Measurements from ENCODE around the gene CENATAC.

Gene CENATAC

GRCh38 chr11:119046489-119046888 lies 48.6 kb downstream of the CENATAC start:
- no peaks in the 10 kb centered on the region for H3F3A ChIP-seq (ENCODE audit: low read depth)
- H3K9ac ChIP-seq (ENCODE audit: low read depth, low read length, poor library complexity, severe bottlenecking), result no peak overlapping the region
- H3K79me2 ChIP-seq (ENCODE audit: insufficient read depth, low read length), result 0 out of 2 replicates have a peak, but pooled peaks cover under 1% of the 10 kb centered on the region
- H3K27me3 ChIP-seq (ENCODE audit: insufficient read depth, low read length, poor library complexity, severe bottlenecking), result no peaks in the 10 kb centered on the region
- no peak overlapping the region for H3K4me3 ChIP-seq (ENCODE audit: low read length, poor library complexity, severe bottlenecking)
- peaks cover 70% of the 10 kb centered on the region; the same call in 1 of the 2 replicates for H3K36me3 ChIP-seq (ENCODE audit: insufficient read depth, low read length)
- H3K9me2 ChIP-seq (replicated peaks; ENCODE audit: low read depth, low read length), result no peaks in the 10 kb centered on the region
- H4K20me1 ChIP-seq (ENCODE audit: insufficient read depth, low read length, poor library complexity, severe bottlenecking), result peaks cover 3% of the 10 kb centered on the region
- H3K4me1 ChIP-seq (ENCODE audit: insufficient read depth, low read length, poor library complexity, severe bottlenecking), result no peaks in the 10 kb centered on the region
- H3K4me2 ChIP-seq (ENCODE audit: low read depth, low read length, poor library complexity, severe bottlenecking), result no peak overlapping the region
- TF ChIP-seq EZH2phosphoT487 (IDR thresholded peaks at IDR 0.05; ENCODE audit: borderline replicate concordance) (no peak), CTCF (conservative IDR thresholded peaks at IDR 0.05; ENCODE audit: low read length) (no peak)
- H2AFZ ChIP-seq (ENCODE audit: low read length), result no peak overlapping the region
- H3K9me3 ChIP-seq (ENCODE audit: insufficient read depth, low read depth, low read length), result no peaks in the 10 kb centered on the region

DNA sequence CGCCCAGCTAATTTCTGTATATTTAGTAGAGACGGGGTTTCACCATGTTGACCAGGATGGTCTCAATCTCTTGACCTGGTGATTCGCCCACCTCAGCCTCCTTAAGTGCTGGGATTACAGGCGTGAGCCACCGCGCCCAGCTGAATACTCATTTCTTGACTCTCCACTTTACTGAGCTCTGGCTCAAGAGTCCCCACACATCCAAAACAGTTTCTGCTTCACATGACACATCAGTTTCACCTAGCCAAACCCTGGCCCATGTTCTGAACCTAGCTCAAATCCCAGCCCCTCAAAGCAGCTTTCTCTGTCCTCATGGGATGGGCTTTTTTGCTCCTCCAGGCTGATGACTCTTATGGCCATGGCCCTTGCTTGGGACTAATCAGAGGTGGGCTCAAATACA lies 49.3 kb downstream of the CENATAC start:
- Histone ChIP-seq H3F3A (ENCODE audit: low read depth) (no peaks in the 10 kb centered on the region), H3K79me2 (ENCODE audit: insufficient read depth, low read length) (peaks cover 8% of the 10 kb centered on the region; the same call in 1 of the 2 replicates), H4K20me1 (ENCODE audit: insufficient read depth, low read length, poor library complexity, severe bottlenecking) (peaks cover 3% of the 10 kb centered on the region), H3K4me2 (ENCODE audit: low read depth, low read length, poor library complexity, severe bottlenecking) (no peak overlapping the region), H2AFZ (ENCODE audit: low read length) (no peak overlapping the region), H3K4me1 (ENCODE audit: insufficient read depth, low read length, poor library complexity, severe bottlenecking) (no peaks in the 10 kb centered on the region), H3K4me3 (ENCODE audit: low read length, poor library complexity, severe bottlenecking) (no peak overlapping the region), H3K36me3 (ENCODE audit: insufficient read depth, low read length) (peaks cover 77% of the 10 kb centered on the region), H3K9ac (ENCODE audit: low read depth, low read length, poor library complexity, severe bottlenecking) (no peak overlapping the region), H3K9me2 (replicated peaks; ENCODE audit: low read depth, low read length) (no peaks in the 10 kb centered on the region), H3K9me3 (ENCODE audit: insufficient read depth, low read depth, low read length) (no peaks in the 10 kb centered on the region), H3K27me3 (ENCODE audit: insufficient read depth, low read length, poor library complexity, severe bottlenecking) (no peaks in the 10 kb centered on the region)
- TF ChIP-seq EZH2phosphoT487 (IDR thresholded peaks at IDR 0.05; ENCODE audit: borderline replicate concordance) (no peak), CTCF (conservative IDR thresholded peaks at IDR 0.05; ENCODE audit: low read length) (no peak)

GRCh38 chr11:119048644-119049043 lies 50.7 kb downstream of the CENATAC start:
- H3K79me2 ChIP-seq (ENCODE audit: insufficient read depth, low read length), result peaks cover 21% of the 10 kb centered on the region
- no peaks in the 10 kb centered on the region for H3K27me3 ChIP-seq (ENCODE audit: insufficient read depth, low read length, poor library complexity, severe bottlenecking)
- H3K9me3 ChIP-seq (ENCODE audit: insufficient read depth, low read depth, low read length), result no peaks in the 10 kb centered on the region
- TF ChIP-seq EZH2phosphoT487 (IDR thresholded peaks at IDR 0.05; ENCODE audit: borderline replicate concordance) (no peak), CTCF (conservative IDR thresholded peaks at IDR 0.05; ENCODE audit: low read length) (no peak)
- H3K4me3 ChIP-seq (ENCODE audit: low read length, poor library complexity, severe bottlenecking), result no peak overlapping the region
- H3K36me3 ChIP-seq (ENCODE audit: insufficient read depth, low read length), result peaks cover 92% of the 10 kb centered on the region
- no peaks in the 10 kb centered on the region for H3F3A ChIP-seq (ENCODE audit: low read depth)
- H3K4me1 ChIP-seq (ENCODE audit: insufficient read depth, low read length, poor library complexity, severe bottlenecking), result no peaks in the 10 kb centered on the region
- no peak overlapping the region for H2AFZ ChIP-seq (ENCODE audit: low read length)
- no peak overlapping the region for H3K9ac ChIP-seq (ENCODE audit: low read depth, low read length, poor library complexity, severe bottlenecking)
- no peak overlapping the region for H3K4me2 ChIP-seq (ENCODE audit: low read depth, low read length, poor library complexity, severe bottlenecking)
- peaks cover 3% of the 10 kb centered on the region for H4K20me1 ChIP-seq (ENCODE audit: insufficient read depth, low read length, poor library complexity, severe bottlenecking)
- no peaks in the 10 kb centered on the region for H3K9me2 ChIP-seq (replicated peaks; ENCODE audit: low read depth, low read length)
